GM10248 (cell line): ENCODE measurements around the gene CCDC51.
A peak's percentile ranks its signal among the peaks of the same experiment; 100 is the strongest.

ENCODE experiments used
- CTCF ChIA-PET: fragments of 300-600 bp; sonication (Branson Sonifier 250); formaldehyde crosslinking; extraction: SDS; loops from one replicate; lab custom pipeline; 2021; ENCODE audit warnings: antibody characterized with exemption; lab: Yijun Ruan, JAX
- POLR2A ChIA-PET: fragments of 350-650 bp; sonication (Branson Sonifier 250); formaldehyde crosslinking; extraction: SDS; loops from one replicate; lab custom pipeline; 2020; ENCODE audit warnings: antibody characterized with exemption; lab: Yijun Ruan, JAX
- DNase-seq: peaks from one replicate; pipeline ENCODE4 v3.0.0; 2012; ENCODE audit errors: extremely low spot score
- CTCF ChIP-seq: IDR thresholded peaks from 2 replicates; pipeline ENCODE4 v1.5.1; 2012; ENCODE audit warnings: mild to moderate bottlenecking, low read depth; ENCODE audit errors: extremely low read depth, missing control alignments, control extremely low read depth

Gene CCDC51

GRCh38 chr3:48472673-48472922 is 32.7 kb upstream of the CCDC51 start:
- POLR2A ChIA-PET, result interaction anchor here (0.8 to 2.0 kb wide), 2 partner anchors 11 to 26 kb away, joined by 3 to 6 read pairs; partner anchors contain the start of gene ATRIP
- no peak for DNase-seq

GRCh38 chr3:48470286-48470685 is 30.4 kb upstream of the CCDC51 start:
- CTCF ChIA-PET, result interaction anchor here (1.4 to 5.8 kb wide), 3 partner anchors 17 to 34 kb away, joined by 3 to 37 read pairs (median 4); partner anchors contain the start of gene ATRIP
- TF ChIP-seq CTCF, result no peak
- POLR2A ChIA-PET, result no interaction called here
- no peak for DNase-seq

More at GRCh38 chr3:48472673-48472922, 32.7 kb upstream of the CCDC51 start:
- CTCF ChIA-PET, result interaction anchor here (0.8 to 5.8 kb wide), 15 partner anchors 10 to 86 kb away, joined by 3 to 37 read pairs (median 6); partner anchors contain the start of gene ATRIP
- TF ChIP-seq CTCF, result no peak

GRCh38 chr3:48469046-48469915 is 29.4 kb upstream of the CCDC51 start:
- POLR2A ChIA-PET, result no interaction called here
- no peak for TF ChIP-seq CTCF
- CTCF ChIA-PET, result interaction anchor here (1.4 to 5.8 kb wide), 3 partner anchors 16 to 33 kb away, joined by 3 to 37 read pairs (median 4); partner anchors contain the start of gene ATRIP
- DNase-seq, result no peak

GRCh38 chr3:48468329-48468731 is 28.4 kb upstream of the CCDC51 start:
- TF ChIP-seq CTCF, result no peak
- no peak for DNase-seq
- ChIA-PET CTCF (interaction anchor here (1.0 to 1.5 kb wide), 3 partner anchors 10 to 90 kb away, joined by 3 to 7 read pairs (median 3); no protein-coding TSS in a partner anchor), POLR2A (no interaction called here)

GRCh38 chr3:48467473-48468267 is 27.8 kb upstream of the CCDC51 start:
- ChIA-PET CTCF (interaction anchor here (1.0 to 1.5 kb wide), 4 partner anchors 10 to 91 kb away, joined by 3 to 15 read pairs (median 5); no protein-coding TSS in a partner anchor), POLR2A (interaction anchor here (0.8 kb wide), 1 partner anchor 562 kb away, joined by 3 read pairs; the partner anchor contains the start of gene IMPDH2)
- no peak for DNase-seq
- TF ChIP-seq CTCF, result no peak

- ChIA-PET POLR2A (interaction anchor here (0.8 kb wide), 1 partner anchor 562 kb away, joined by 3 read pairs; the partner anchor contains the start of gene IMPDH2), CTCF (interaction anchor here (1.3 to 1.9 kb wide), 4 partner anchors 9 to 40 kb away, joined by 3 to 15 read pairs (median 6); no protein-coding TSS in a partner anchor)
- no peak for TF ChIP-seq CTCF
- peak; percentile 18 for DNase-seq
Observed at GRCh38 chr3:48467110-48467454, 27.2 kb upstream of the CCDC51 start.
